ENCODE data around the gene NOTCH1. TPM values are rescaled to one million over a fixed set of nuclear protein-coding genes. Genes with fewer than 3 reads are reported as not detected.

The NOTCH1 gene
- total and polyA plus RNA-seq, 12 donors, result 7.3 to 27.0 (median 19.9) TPM

- no peak for TF ChIP-seq CTCF (IDR thresholded peaks at IDR 0.05)
- Histone ChIP-seq H3K4me3 (no peak overlapping the region), H3K9me3 (no peaks in the 10 kb centered on the region), H3K27ac (no peak overlapping the region), H3K4me1 (no peaks in the 10 kb centered on the region), H3K36me3 (peaks cover 12 to 100% (median 80%) of the 10 kb centered on the region in 9 donors), H3K27me3 (no peaks in the 10 kb centered on the region)
- WGBS, 2 donors, result 88 to 89% methylated on average over 28 of the region's 28 CpGs
- intact Hi-C loops (cut with DNase I), result no loop called here
- DNase-seq (no peak), ATAC-seq (no peak)
Measured at GRCh38 chr9:136472640-136473353, 73.1 kb downstream of the NOTCH1 start.

- H3K27ac ChIP-seq, result no peak overlapping the region
- H3K27me3 ChIP-seq, result no peaks in the 10 kb centered on the region
- H3K9me3 ChIP-seq, result no peaks in the 10 kb centered on the region
- peaks cover 14 to 100% (median 79%) of the 10 kb centered on the region in 9 donors for H3K36me3 ChIP-seq
- 93 to 95% methylated on average over 19 of the region's 19 CpGs for WGBS, 2 donors
- H3K4me1 ChIP-seq, result no peaks in the 10 kb centered on the region
- intact Hi-C loops (cut with DNase I), result no loop called here
- no peak for DNase-seq
- no peak for TF ChIP-seq CTCF (IDR thresholded peaks at IDR 0.05)
- no peak overlapping the region for H3K4me3 ChIP-seq
- ATAC-seq, result no peak
Measured at GRCh38 chr9:136471802-136472487, 73.9 kb downstream of the NOTCH1 start.

- Histone ChIP-seq H3K9me3 (no peaks in the 10 kb centered on the region), H3K4me3 (no peak overlapping the region), H3K27me3 (no peaks in the 10 kb centered on the region), H3K4me1 (no peaks in the 10 kb centered on the region), H3K36me3 (peaks cover 19 to 100% (median 80%) of the 10 kb centered on the region in 9 donors), H3K27ac (no peak overlapping the region)
- WGBS, 2 donors, result 93% methylated on average over 12 of the region's 12 CpGs
- intact Hi-C loops (cut with DNase I), result no loop called here
- no peak for DNase-seq
- no peak for TF ChIP-seq CTCF (IDR thresholded peaks at IDR 0.05)
- ATAC-seq, result no peak
Measured at GRCh38 chr9:136470792-136471469, 74.9 kb downstream of the NOTCH1 start.

GRCh38 chr9:136470356-136470755, 75.5 kb downstream of the NOTCH1 start:
- Histone ChIP-seq H3K4me1 (no peaks in the 10 kb centered on the region), H3K36me3 (peaks cover 19 to 100% (median 83%) of the 10 kb centered on the region in 9 donors), H3K27me3 (no peaks in the 10 kb centered on the region), H3K27ac (no peak overlapping the region), H3K4me3 (no peak overlapping the region), H3K9me3 (no peaks in the 10 kb centered on the region)
- no peak for ATAC-seq
- TF ChIP-seq CTCF (IDR thresholded peaks at IDR 0.05), result no peak
- DNase-seq, result no peak
- intact Hi-C loops (cut with DNase I), result no loop called here
- WGBS, 2 donors, result 90 to 95% methylated on average over 11 of the region's 11 CpGs

Data from heart right ventricle (tissue), 16 donors.